ENCODE results near the gene PHIP.

GRCh38 chr6:79111549-79111948 is 33.5 kb upstream of the PHIP start:
- no peak for TF ChIP-seq CTCF (IDR thresholded peaks at IDR 0.05)
- no peak for TF ChIP-seq POLR2A (IDR thresholded peaks at IDR 0.05)
- TF ChIP-seq POLR2AphosphoS5 (IDR thresholded peaks at IDR 0.05) = no peak

Measured in suprapubic skin (tissue), 4 donors.